Hematopoietic multipotent progenitor cell treated with erythropoietin and hydrocortisone succinate and interleukin-3 and kit ligand, for 15 days (in vitro differentiated cells): ENCODE measurements around the gene ERI2.
"Not testable (repeated sequence)": the region's sequence is repeated elsewhere in the genome, so short reads cannot be mapped to it uniquely, and the experiment has no call there.

Experiments used
- DNase-seq: peaks from one replicate; pipeline ENCODE4 v3.0.0-alpha.2; 2015; ENCODE audit warnings: low spot score

Gene ERI2

GRCh38 chr16:20814784-20815183 lies 8.5 kb upstream of the ERI2 start:
- no peak for DNase-seq

GRCh38 chr16:20812510-20812909 lies 6.2 kb upstream of the ERI2 start:
- no peak for DNase-seq

GRCh38 chr16:20811889-20812439 lies 5.7 kb upstream of the ERI2 start:
- no peak for DNase-seq

GRCh38 chr16:20807862-20808261 lies 1.6 kb upstream of the ERI2 start:
- DNase-seq: no peak

- DNase-seq: not testable (repeated sequence)
Measured at GRCh38 chr16:20805684-20806167, 546 bp downstream of the ERI2 start.

GRCh38 chr16:20803561-20804214 lies 2.6 kb downstream of the ERI2 start:
- DNase-seq: no peak

GRCh38 chr16:20803192-20803560 lies 3.1 kb downstream of the ERI2 start:
- no peak for DNase-seq

GRCh38 chr16:20801278-20801677 lies 5.0 kb downstream of the ERI2 start:
- DNase-seq: no peak

GRCh38 chr16:20799599-20799998 lies 6.7 kb downstream of the ERI2 start:
- peak; percentile 69 for DNase-seq

- no peak for DNase-seq
Measured at GRCh38 chr16:20798364-20798763, 7.9 kb downstream of the ERI2 start.

- no peak for DNase-seq
Measured at GRCh38 chr16:20791923-20792612, 14.2 kb downstream of the ERI2 start.

- DNase-seq: no peak
Measured at GRCh38 chr16:20789130-20789529, 17.1 kb downstream of the ERI2 start.

GRCh38 chr16:20784204-20784603 lies 22.1 kb downstream of the ERI2 start:
- DNase-seq: no peak

- DNase-seq: no peak
Measured at GRCh38 chr16:20782470-20782869, 23.8 kb downstream of the ERI2 start.

- DNase-seq: no peak
Measured at GRCh38 chr16:20781697-20782096, 24.6 kb downstream of the ERI2 start.

- peak; percentile 60 for DNase-seq
Measured at GRCh38 chr16:20774703-20775362, 31.4 kb downstream of the ERI2 start.

GRCh38 chr16:20773679-20774078 lies 32.6 kb downstream of the ERI2 start:
- DNase-seq: no peak

GRCh38 chr16:20768818-20769217 lies 37.5 kb downstream of the ERI2 start:
- no peak for DNase-seq

GRCh38 chr16:20768121-20768520 lies 38.2 kb downstream of the ERI2 start:
- DNase-seq: no peak

- DNase-seq: no peak
Measured at GRCh38 chr16:20767577-20767976, 38.7 kb downstream of the ERI2 start.

- DNase-seq: no peak
Measured at GRCh38 chr16:20766294-20766693, 40.0 kb downstream of the ERI2 start.

GRCh38 chr16:20765732-20766131 lies 40.5 kb downstream of the ERI2 start:
- no peak for DNase-seq

- DNase-seq: not testable (repeated sequence)
Measured at GRCh38 chr16:20764448-20764847, 41.8 kb downstream of the ERI2 start.
